Renal cortical epithelial cell (primary cell): ENCODE measurements around the gene TIMM44. TPM values are rescaled to one million over a fixed set of nuclear protein-coding genes. Genes with fewer than 3 reads are reported as not detected.

ENCODE experiments used
- DNase-seq: peaks from one replicate; pipeline ENCODE4 v3.0.0-alpha.2; 2011; ENCODE audit warnings: low read depth
- total RNA-seq: library from RNA; depleted of rRNA; stranded (reverse); fragments of >200 nt; gene quantifications from 2 replicates; pipeline ENCODE4 v1.2.3, GENCODE V29; 2014

The TIMM44 gene
- total RNA-seq: 28.5 and 42.2 TPM in 2 replicates

DNA sequence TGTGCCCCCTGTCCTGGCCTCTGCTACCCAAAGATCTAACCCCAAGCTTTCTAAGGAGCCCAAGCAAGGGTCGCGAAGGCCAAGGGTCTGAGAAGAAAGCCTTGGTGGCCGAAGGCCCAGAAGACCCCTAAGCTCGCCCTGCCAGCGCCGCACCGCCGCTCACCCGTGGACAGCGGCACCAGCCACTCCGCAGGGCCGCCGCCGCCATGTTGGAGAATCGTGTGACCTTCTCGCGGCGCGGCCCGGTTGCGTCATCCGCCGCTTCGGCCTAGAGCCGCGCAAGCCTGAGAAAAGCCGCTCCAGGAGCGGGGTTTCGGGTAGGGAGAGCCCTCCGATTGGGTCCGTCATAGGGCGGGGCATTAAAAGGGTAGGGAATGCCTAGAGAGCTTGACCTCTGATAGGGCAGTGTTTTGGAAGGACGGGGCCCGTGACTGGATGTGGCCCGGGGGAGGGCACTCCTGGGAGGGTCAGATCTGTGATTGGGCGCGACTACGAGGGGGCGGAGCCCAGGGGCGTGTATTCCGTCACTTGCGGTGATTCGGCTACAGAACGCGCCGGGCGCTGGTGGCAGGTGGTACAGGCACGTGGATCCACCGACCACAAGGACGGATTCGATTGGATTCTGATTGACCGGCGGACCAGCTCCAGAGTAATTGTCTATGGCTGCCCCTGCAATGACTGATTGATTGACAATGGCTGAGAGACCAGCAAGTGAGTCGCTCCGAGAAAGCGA lies at the start of gene TIMM44:
Gene TIMM44 (minus strand): TSS at position 223 of the 733 bp plus-strand sequence. CDS start 15 bp downstream, at position 208.
- peak; percentile 98 for DNase-seq

- no peak for DNase-seq
These were observed 49.1 kb upstream of the TIMM44 start for GRCh38 chr19:7992575-7992974.

GRCh38 chr19:7989071-7989575 lies 45.7 kb upstream of the TIMM44 start:
- peak; percentile 85 for DNase-seq

DNA sequence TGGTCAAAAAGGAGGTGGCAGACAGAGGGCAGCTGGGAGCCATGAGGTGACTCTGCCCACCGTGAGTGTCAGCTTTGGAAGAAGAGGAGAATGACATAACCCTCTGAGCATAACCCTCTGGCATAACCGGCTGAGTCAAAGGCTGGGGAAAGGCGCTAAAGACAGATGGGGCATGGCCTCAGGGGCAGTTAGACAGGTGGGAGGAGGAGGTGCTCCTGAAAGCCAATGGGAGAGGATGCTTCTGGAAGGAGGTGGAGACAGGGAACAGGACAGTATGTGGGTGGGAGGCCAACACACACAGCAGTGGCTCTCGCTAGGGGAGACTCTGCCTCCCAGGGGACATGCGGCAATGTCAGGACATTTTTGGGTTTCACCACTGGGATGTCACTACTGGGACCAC lies 44.8 kb upstream of the TIMM44 start:
- no peak for DNase-seq

DNA sequence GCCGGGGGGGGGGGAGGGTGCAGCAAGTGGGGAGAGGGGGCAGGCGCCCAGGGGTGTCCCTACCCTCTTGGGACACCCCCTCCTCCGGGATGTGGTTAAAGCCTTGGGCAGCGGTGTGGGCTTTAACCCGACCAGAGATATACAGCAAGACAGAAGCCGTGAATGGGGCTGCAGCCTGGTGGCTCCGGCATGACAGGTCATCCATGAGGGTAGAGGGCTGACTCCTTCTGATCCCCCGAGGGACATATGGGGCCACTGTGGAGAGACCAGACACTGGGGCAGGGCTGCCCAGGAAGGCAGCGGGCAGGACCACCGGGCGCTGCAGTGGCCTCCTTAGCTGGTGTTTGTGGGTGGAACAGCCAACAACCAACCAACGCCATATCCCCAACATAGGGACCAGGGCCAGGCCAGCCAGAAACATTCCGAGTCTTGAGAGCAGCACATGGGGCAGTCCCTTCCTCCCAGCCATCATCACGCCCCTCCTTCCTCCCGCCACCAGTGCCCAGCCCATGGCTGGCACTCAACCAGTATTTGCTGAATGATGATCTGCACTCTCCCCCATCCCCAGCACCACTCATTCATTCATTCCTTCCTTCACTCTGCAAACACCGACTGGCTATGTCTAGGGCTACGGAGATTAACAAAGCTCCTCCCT lies 43.8 kb upstream of the TIMM44 start:
- DNase-seq: no peak

GRCh38 chr19:7986321-7987113 lies 43.1 kb upstream of the TIMM44 start:
- peak; percentile 90 for DNase-seq

DNA sequence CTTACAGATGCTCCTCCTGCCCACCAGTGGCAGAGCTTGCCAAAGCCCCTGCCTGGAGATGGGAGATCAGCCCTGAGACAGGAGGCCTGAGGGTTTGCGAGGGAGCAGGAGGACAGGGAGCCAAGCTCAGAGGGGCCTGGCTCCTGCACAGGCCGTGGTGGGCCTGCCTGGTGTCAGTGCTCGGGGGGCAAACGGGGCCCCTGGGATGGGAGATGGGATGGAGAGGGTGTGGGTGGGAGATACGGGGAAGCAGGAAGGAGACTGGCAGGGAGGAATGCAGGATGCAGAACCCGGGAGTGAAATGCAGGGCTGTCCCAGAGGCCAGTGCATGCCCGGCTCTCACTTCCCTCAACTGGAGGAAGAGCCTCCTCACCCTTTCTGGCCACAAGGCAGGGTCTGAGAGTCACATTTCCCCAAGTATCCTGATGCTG lies 42.0 kb upstream of the TIMM44 start:
- no peak for DNase-seq

- DNase-seq: no peak
These were observed 40.8 kb upstream of the TIMM44 start for GRCh38 chr19:7983995-7984837.

GRCh38 chr19:7983286-7983950 lies 40.0 kb upstream of the TIMM44 start:
- no peak for DNase-seq

GRCh38 chr19:7982651-7983099 lies 39.2 kb upstream of the TIMM44 start:
- DNase-seq: no peak

DNA sequence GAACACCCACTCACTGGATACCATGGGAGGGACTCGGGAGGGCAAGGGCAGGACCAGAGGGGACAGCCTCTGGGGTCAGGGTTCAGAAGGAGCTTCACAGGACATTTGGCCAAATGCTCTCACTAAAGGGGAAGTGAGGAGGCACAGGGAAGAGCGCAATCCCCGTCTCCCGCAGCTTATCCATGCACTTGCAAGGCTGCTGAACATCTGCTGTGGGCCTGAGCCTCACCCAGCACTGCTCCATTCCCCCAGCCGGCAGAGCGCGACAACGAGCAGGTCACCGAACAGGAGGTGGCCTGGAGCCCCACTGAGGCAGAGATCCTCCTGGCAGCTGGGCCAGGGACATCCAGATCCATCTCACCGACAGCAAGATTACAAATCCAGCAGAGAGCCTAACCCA lies 38.6 kb upstream of the TIMM44 start:
- DNase-seq: no peak

GRCh38 chr19:7981661-7982060 lies 38.2 kb upstream of the TIMM44 start:
- no peak for DNase-seq

- DNase-seq: no peak
These were observed 37.7 kb upstream of the TIMM44 start for GRCh38 chr19:7981199-7981598.

- no peak for DNase-seq
These were observed 37.2 kb upstream of the TIMM44 start for GRCh38 chr19:7980635-7981121.

- DNase-seq: no peak
These were observed 36.7 kb upstream of the TIMM44 start for GRCh38 chr19:7980168-7980567.

GRCh38 chr19:7979559-7979958 lies 36.1 kb upstream of the TIMM44 start:
- no peak for DNase-seq

DNA sequence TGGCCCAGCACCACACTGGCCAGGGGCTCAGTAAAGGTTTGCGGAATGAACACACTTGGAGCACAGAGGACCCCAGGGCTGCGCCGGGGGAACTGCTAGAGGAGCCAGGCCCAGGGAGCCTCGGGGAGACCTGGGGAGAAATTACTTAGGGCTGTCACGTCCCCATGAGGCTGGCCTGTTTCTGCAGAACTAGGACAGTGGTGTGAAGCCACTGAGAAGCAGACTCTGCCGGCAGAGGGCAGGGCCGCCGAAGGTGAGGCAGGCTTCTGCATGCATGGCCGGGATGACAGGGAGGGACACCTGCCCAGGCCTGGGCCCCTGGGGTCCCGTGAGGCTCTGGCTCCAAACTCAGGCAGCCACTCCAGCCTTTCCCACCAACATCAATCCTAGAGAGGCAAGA lies 35.5 kb upstream of the TIMM44 start:
- DNase-seq: no peak

DNA sequence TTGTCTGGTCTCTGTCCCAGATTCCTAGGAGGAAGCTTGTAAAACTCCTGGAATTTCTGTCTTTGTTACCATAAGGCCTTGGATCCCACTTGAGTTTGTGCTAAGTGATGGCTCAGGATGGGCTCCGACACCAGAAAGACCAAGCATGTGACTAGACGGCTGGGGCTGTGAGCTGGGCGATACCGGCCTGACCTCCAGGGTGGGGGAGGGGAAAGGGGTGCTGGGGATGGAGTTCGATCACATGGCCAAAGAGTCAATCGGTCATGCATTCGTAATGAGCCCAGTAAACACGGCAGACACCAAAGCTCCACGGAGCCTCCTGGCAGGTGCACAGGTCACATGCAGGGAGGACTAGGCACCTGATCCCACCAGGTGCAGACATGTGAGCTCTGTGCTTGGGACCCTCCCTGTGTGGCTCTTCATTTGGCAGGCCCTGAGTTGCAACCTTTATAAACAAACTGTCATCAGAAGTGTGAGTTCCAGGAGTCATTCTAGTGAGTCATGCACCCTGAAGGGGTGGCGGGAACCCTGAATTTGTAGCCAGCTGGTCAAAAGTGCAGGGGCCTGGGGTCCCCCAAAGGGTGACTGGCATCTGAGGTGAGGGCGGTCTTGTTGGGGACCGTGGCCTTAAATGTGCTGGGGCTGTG lies 34.8 kb upstream of the TIMM44 start:
- DNase-seq: no peak

DNA sequence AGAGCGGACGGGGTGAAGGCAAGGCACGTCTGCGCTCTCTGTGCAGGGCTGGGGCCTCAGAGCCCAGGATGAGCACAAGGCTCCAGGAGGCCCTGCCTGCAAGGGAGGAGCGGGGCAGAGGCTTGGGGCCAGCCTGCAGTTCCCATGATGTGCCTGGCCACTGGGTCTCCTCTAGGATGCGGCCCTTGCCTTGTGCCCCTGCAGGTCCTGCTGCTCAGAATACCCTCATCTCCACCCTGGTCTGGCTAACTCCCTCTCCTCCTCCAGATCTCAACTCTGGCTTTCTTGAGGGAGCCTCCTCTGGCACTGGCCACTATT lies 34.2 kb upstream of the TIMM44 start:
- DNase-seq: no peak

DNA sequence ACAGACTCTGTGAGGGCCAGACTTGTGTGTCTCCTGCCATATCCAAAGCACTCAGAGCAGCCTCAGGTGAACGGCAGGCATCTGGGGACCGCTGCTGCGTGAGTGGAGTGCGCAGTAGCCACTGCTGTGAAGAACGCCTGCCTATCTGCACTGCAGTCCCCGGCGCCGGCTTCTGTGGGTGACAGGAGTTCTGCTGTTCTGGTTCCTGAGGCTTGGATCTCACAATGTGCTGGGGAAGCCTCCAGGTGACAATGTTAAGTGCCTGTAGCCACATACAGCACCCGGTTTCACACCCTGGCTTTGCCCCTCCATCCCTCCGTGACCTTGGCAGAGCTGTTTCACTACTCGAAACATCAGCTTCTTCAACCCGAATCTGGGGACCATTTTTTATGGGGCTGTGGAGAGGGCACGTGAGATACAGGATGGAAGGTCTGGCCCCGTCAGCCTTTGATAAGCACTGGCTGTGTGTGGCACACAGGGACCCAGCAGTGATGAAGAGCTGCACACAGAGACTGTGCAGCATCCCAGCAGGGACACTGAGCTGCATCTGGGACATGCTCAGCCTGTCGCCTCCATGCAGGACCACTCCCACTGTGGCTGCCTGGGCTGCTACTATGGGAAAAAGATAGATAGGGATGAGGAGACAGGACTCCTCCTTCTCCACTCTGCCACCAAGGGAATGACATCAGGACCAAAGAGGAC lies 33.7 kb upstream of the TIMM44 start:
- no peak for DNase-seq
